SW480 (cell line): Measurements from ENCODE around the gene SCN7A.
A peak's percentile ranks its signal among the peaks of the same experiment; 100 is the strongest.
"Not testable (repeated sequence)": the region's sequence is repeated elsewhere in the genome, so short reads cannot be mapped to it uniquely, and the experiment has no call there.

Experiments used
- DNase-seq: peaks from one replicate; pipeline ENCODE4 v3.0.0-alpha.2; 2016; ENCODE audit warnings: low spot score

SCN7A gene

DNA sequence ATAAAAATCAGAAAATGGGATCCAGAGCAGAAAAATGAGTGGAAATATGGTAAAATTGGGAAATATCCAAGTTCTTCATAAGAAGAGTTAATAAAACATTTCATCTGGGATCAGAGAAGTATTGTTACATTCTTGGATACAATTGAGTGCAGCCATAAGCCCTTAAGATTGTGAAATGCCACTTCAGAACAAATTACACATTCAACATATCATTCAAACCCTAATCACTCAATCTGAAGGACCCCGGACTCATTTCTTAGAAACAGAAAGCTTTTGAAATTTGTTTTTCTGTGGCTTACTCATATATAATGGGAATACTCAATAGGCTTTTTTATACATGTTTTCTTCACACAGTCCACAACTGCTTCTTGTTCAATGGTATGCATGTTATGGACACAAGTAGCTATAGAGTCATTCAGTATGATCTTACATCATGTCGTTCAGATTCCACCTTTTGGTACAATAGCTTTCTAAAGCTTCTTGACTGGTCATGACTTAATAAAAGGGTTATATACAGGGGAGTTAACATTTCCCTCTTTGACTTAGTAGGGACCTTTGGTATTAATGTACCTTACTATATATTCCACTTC, 39.9 kb downstream of the SCN7A start:
- no peak for DNase-seq

DNA sequence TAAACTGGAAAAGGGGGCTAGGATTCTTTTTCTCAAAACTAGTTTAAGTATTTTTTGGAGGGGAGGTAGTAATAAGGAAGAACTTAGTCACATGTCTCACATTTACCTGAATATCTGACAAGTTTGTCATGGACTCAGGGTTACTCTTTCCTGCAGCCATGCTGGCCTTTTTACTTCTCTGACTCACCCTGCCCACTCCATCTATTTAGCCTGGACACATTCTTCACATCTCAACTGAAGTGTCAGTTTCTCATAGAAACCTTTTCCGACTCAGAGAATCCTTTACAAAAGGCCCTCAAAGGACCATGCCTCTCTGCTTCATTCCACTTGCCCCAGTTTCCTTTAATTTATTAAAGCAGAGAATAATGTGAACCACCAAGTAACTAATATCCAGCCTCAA, 42.6 kb downstream of the SCN7A start:
- DNase-seq = no peak

DNA sequence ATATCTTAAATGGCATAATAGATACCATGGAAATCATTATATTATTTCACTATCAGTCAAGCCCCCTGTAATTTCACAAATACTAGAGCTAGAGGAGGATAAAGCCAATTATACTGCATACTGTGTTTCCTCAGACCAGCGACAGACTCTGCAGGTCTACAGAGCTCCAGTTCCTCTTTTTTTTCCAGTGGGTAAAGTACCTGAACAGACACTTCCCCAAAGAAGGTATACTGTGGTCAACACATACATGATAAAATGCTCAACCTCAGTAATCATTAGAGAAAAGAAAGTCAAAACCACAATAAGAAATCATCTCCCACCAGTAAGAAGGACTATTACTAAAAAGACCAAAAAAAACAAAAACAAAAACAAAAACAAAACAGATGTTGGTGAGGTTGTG, 44.6 kb downstream of the SCN7A start:
- DNase-seq = no peak

DNA sequence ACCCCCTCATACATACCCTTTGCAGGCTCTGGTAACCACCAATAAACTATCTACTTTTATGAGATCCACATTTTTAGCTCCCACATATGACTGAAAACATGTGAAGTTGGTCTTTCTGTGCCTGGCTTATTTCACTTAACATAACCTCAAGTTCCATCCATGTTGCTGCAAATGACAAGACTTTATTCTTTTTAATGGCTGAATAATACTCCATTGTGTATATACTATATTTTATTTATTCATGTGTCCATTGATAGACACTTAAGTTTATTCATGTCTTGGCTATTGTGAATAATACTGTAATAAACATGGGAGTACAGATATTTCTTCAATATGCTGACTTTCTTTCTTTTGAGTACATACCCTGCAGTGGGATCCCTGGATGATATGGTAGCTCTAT, 45.9 kb downstream of the SCN7A start:
- no peak for DNase-seq

DNA sequence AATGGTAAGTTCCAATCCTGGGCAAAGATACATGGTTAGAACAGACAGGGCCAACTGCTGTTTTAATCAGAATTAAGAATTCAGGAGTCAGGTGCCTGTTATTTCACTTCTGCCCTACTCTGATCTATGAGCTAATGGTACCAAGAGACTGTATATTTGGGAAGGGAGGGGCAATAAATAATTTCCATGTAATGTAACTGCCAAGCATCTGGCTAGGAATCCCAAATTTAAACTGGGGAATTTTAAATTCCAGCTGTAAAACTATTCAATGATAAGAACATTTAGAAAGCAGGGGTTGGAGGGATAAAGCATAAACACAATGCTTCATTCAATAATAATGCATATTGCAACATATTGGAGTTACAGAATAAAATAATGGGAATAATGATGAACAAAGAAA, 49.7 kb downstream of the SCN7A start:
- no peak for DNase-seq

DNA sequence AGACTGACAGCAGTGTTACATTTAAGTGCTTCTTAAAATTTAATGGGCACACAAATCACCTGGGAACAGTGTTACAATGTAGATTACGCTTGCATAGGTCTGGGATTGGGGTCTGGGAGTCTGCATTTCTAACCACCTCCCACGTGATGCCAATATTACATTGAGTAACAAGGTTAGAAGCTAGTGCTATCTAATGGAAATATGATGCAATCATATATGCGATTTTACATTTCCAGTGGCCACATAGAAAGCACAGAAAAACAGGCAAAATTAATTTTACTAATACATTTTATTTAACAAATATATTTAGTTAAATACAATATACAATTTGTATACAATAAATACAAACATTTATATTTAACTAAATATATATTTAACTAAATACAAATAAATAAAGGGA, 53.7 kb downstream of the SCN7A start:
- DNase-seq = no peak

DNA sequence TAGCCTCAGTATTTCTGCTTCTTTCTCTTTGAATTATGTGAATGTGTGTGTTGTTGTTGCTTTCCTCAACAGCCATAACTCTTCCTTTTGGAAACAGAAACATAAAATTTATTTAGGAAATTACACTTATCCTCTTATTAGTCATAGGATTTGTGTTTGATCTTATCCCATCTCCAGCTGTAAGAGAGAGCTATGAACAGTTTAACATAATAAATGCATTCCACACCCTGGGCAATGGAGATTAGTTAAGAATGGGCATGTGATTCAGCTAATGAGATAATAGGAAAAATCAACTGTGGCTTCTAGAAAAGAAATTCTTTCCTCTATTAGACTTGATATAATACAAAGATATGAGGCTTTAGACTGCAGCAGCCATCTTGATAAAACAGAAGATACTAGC, 55.0 kb downstream of the SCN7A start:
- DNase-seq = no peak

DNA sequence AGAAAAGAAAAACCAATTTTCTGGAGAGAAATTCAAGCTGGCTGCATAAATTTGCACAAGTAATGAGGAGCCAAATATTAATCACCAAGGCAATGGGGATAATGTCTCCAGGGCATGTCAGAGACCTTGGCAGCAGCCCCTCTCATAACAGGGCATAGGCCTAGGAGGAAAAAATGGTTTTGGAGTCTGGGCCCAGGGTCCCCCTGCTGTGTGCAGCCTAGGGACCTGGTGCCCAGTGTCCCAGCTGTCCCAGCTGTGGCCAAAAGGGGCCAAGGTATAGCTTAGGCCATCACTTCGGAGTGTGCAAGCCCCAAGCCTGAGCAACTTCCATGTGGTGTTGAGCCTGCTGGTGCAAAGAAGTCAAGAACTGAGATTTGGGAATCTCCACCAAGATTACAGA, 57.1 kb downstream of the SCN7A start:
- DNase-seq = no peak

DNA sequence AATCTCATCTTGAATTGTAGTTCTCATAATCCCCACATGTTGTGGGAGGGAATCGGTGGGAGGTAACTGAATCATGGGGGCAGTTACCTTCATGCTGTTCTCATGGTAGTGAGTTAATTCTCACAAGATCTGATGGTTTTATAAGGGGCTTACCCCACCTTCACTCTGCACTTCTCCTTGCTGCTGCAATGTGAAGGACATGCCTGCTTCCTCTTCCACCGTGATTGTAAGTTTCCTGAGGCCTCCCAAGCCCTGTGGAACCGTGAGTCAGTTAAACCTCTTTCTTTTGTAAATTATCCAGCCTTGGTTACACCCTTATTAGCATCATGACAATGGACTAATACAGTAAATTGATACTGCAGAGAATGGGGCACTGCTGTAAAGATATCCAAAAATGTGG, 57.9 kb downstream of the SCN7A start:
- DNase-seq = no peak

DNA sequence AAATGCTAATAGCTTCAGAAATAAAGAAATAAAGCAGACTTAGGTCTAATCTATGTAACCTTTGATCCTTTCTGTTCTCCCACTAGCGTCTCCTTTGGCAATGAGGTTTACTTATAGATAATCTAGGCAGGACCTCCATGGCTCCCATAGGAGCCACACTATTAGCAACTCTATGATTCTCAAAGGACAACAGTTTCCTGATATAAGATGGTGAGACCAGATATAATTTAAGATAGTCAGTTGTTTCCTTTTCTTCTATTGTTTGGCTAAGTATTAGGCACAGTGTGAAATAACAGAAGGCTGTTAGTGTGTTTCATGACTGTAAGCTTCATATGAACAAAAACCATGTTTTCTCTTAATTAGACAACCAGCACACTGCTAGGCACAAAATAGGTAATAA, 59.6 kb downstream of the SCN7A start:
- no peak for DNase-seq

DNA sequence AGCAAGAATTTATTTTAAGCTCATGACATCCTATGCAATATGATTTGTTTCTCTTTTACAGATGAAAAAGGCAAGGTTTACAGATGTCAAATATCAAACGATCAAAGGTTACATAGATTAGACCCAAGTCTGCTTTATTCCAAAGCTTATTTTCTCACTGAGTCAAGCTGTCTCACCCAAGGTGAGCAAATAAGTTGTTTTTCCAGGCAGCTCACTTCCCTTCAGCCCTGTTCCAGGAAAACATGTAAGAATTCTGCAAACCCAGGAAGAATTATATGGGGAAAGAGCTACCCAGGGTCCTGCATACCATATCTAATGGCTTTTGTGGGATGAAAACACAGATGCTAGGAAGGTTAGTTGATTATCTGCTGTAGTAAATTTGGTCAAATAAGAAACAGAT, 60.6 kb downstream of the SCN7A start:
- DNase-seq = no peak

DNA sequence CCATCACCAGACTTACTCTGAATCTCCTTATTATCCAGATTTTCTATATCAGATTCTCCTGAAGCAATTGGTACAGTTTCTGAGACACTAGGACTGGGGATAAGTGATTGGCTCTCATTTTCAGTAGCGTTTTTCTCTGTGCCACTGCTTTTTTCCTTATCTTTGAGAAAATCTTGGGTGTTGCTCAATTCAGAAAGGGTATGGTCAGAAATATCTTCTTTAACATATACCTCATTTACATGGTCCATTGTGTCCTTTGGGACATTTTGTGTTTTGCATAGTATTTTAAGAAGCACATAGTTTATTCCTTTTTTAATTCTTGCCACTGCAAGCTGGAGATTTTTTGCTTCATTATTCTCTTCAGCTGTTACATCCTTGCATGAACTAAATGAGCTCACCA, 61.7 kb downstream of the SCN7A start:
- DNase-seq = no peak

DNA sequence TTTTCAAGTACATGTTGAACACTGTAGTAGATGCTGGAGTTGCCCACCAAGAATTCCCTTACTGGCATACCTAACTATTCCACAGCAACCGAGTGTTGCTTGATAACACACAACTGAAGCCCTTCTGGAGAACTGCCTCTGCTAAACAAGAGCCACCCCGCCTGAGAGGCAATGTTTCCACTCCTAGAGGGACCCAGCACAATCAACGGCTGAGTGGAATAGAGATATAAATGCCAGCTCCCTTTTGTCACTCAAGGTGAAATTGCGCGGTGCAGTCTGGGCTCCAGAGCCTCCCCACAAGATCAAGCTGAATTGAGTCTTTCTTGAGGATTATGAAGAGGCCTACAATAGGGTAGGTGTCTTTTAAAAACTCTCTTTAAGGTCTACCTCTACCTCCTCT, 69.2 kb downstream of the SCN7A start:
- DNase-seq = no peak

DNA sequence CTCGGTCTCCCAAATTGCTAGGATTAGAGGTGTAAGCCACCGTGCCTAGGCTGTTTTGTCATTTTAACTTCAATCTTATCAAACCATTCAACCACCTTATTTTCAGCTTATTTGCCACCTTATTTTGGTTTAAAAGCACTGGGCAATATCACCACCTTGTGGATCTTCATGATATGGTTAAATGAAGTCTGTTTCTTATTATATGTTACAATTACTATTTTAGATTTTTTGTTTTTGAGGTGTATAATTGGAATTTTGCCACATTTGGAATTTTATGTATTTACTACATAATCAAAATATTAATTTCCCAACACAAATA, 74.5 kb downstream of the SCN7A start:
- peak; percentile 41 for DNase-seq

DNA sequence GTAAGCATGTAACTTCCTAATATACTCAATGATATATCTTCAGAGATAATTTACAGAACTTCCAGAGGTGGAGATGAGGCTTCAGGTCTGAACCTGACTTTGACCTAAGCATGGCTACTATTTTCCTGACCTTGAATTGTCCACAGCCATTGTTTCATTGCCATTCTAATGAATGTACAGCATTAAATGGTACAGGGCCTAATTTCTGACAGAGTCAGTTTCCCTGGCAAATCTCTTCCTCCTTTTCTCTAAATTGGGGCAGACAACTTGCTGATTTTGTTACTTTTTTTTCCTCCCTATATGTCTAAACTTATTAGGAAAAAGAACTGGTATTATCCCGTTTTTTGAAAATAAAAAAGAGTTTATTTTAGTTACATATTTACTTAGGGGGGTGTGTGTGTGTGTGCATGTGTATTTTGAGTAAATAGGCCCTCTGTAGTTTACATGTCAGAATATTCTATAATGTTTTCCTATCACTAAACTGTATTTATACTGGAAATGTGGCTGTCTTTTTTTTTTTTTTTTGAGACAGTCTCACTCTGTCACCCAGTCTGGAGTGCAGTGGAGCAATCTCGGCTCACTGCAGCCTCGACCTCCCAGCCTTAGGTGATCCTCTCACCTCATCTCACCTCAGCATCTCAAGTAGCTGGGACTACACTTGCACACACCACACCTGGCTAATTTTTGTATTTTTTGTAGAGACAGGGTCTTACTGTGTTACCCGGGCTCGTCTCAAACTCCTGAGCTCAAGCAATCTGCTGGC, 75.0 kb downstream of the SCN7A start:
- no peak for DNase-seq

DNA sequence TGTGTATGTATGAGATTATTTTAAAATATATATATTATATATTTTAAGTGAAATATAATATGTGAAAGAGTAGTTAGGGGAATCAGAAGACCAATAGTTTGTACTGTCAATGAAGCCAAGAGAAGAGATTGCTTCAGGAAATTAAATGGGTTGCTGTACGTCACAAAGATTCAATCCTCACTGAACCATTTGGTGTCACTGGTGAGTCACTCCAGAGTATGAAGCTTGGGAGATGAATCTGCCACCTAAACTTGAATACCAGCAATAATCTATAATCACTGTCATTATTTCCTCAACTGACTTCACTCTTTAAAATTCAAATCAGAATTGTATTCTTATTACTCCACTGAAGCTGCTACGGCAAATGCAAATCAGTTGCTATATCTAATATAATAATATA, 76.4 kb downstream of the SCN7A start:
- peak; percentile 27 for DNase-seq

DNA sequence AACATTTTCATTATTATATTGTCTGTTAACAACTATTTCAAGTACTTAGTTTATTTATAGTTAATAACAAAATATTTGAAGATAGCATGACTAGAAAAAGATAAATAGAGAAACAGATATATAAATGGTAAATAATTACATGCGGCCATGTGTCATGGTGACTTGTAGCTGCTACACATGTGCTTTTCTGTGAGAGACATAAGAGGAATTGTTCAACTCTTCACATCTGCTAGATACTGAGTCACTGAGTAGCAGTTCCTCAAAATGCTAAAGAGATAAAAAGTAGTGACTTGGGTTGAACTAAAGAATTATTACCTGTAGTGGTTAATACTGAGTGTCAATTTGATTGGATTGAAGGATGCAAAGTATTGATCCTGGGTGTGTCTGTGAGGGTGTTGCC, 80.8 kb downstream of the SCN7A start:
- no peak for DNase-seq

DNA sequence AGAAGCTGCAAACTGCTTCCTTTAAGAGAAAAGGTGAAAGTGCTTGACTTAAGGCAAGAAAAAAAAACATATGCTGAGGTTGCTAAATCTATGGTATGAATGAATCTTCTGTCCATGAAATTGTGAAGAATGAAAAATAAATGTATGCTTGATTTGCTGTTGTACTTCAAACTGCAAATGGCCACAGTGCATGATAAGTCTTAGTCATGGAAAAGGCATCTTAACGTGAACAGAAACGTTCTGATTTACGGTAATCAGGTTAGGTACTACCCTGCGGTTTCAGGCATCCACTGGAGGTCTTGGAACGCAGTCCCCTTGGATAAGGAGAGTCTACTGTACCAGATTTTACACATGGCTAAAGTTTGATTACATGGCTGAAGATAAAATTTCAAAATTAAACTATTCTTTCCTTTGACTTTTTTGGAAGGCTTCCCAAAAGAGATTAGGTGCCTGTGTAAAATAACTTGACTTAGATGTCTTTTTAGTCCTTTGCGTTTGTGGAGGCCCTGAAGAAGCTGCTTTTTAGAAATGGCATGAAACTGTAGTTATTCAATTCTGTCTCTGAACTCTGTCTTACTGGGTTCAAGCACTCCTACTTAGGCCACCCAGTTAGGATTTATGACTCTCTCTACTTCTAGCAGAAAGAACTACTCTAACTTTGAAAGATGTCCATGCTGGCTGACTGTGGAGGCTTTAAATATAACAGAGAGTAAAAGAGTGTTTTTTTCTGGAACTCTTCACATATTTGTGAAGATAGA, 82.4 kb downstream of the SCN7A start:
- peak; percentile 54 for DNase-seq

DNA sequence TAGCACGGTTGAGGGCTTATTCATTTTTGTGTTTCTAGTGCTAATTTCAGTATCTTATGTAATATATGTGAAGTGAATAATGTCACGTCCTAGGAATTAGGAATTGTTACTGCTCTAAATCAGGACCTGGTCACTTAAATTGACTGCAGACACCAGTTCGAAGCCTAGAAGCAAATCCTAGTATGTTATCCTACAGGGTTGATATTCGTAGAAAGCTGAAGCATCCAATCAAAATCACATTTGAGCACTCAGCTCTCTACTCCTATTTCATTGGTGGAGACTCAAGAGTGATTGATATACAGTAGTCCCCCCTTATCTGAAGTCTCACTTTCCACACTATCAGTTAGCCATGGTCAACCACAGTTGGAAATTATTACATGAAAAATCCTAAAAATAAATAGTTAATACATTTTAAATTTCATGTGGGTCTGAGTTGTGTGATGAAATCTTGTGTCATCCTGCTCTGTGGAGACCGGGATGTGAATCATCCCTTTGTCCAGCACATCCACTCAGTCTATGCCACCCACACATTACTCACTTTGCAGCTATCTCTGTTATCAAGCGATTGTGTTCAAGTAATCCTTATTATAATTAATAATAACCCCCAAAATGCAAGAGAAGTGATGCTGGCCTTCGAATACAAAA, 83.1 kb downstream of the SCN7A start:
- DNase-seq = peak; percentile 85

DNA sequence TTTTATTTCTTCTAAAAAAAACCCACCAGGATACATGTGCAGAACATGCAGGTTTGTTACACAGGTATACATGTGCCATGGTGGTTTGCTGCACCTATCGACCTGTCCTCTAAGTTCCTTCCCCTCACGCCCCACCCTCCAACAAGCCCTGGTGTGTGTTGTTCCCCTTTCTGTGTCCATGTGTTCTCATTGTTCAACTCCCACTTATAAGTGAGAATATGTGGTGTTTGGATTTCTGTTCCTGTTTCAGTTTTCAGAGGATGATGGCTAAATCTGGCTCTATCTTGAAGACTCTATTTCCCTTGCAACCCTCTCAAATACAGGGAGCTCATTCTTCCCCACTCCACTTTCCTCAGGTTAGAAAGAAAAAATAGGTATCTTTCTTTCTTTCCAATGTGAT, 86.3 kb downstream of the SCN7A start:
- DNase-seq = not testable (repeated sequence)

DNA sequence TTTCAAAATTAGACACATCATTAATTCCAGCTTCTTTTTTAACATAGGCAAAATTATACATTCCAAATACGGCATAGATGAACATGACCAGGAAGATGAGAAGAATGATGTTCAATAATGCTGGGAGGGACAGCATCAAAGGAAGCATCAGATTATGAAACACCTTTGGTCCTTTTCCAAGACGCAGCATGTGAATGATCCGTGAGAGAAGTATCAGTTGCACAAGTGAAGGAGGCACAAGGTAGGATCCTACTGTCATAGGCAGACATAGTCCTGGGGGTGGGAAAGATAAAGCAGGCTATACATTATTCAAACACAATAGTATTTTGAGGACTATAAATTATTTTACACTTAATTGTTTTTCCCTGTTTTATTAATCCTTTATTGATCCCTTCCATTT, 87.7 kb downstream of the SCN7A start:
- DNase-seq = no peak

DNA sequence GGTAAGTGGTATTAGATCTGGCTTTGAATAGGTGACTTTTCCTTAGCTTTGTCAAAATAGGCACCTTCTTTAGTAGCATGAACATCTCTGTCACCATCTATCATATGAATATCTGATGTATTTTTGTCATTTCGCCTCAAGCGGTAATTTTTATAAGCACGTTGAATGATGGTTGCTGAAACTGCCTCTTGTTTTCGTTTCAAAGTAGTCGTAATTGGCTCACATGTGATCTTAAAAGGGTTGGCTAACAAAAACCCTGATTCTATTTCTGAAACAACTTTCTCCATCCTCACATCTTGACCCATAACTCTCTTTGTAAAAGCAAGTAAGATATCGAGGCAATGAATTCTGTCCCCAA, 88.5 kb downstream of the SCN7A start:
- no peak for DNase-seq
